Lower leg skin (tissue), 4 donors: ENCODE measurements around the gene POC1B. TPM values are rescaled to one million over a fixed set of nuclear protein-coding genes. Genes with fewer than 3 reads are reported as not detected.

ENCODE experiments used
- DNase-seq, 2 donors: peaks; one replicate each; pipeline ENCODE4 v3.0.0-alpha.2; 2019; ENCODE audit warnings: low spot score in 2 of 2
- H3K4me3 ChIP-seq: fragments of 200-600 bp; sonication (generic); 2 replicates; pipeline ENCODE4 v1.5.1; 2017; ENCODE audit warnings: mild to moderate bottlenecking, low read depth; ENCODE audit not compliant: poor library complexity, severe bottlenecking
- CTCF ChIP-seq, 3 donors: fragments of 450-650 bp; IDR thresholded peaks; one replicate each; pipeline ENCODE4 v1.5.1; 2016; ENCODE audit warnings: antibody characterized with exemption in 3 of 3, mild to moderate bottlenecking in 3 of 3, moderate library complexity in 2 of 3
- POLR2A ChIP-seq, 2 donors: fragments of 450-650 bp; IDR thresholded peaks; one replicate each; pipeline ENCODE4 v1.6.1; 2016 to 2017; ENCODE audit warnings: antibody characterized with exemption in 2 of 2, mild to moderate bottlenecking in 1 of 2, moderate library complexity in 1 of 2
- WGBS, 2 donors: methylation state at CpG; one replicate each; pipeline ENCODE4 v1.1.5; 2018; 5-methylcytosine and 5-hydroxymethylcytosine counted together
- intact Hi-C: fragments of 100-400 bp; cut with DNase I; formaldehyde crosslinking; loops from one replicate; pipeline ENCODE4 v1.15.0; 2023; ENCODE audit warnings: low total_unique reads
- total RNA-seq, 4 donors: library from RNA; depleted of rRNA; stranded (reverse); fragments of >200 nt; gene quantifications; one replicate each; pipeline ENCODE4 v1.1.0, GENCODE V29; 2016

The POC1B gene
- total RNA-seq, 4 donors from 2014 or later = 10.5 to 15.9 (median 14.7) TPM

- no peak overlapping the region for H3K4me3 ChIP-seq
- DNase-seq = peak in 1 of 2 donors; percentile 63
- WGBS, 2 donors = 12 to 13% methylated on average over 6 of the region's 6 CpGs
- intact Hi-C loops = no loop called here
- no peak for TF ChIP-seq POLR2A (IDR thresholded peaks at IDR 0.05)
- no peak for TF ChIP-seq CTCF (IDR thresholded peaks at IDR 0.05)
Observed at GRCh38 chr12:89542912-89543592, 17.2 kb upstream of the POC1B start.

GRCh38 chr12:89542236-89542635, 16.4 kb upstream of the POC1B start:
- no peak for DNase-seq
- intact Hi-C loops = no loop called here
- 89 to 98% methylated on average over 2 of the region's 2 CpGs for WGBS, 2 donors
- TF ChIP-seq POLR2A (IDR thresholded peaks at IDR 0.05) (no peak), CTCF (IDR thresholded peaks at IDR 0.05) (no peak)
- H3K4me3 ChIP-seq = no peak overlapping the region

- H3K4me3 ChIP-seq = no peak overlapping the region
- TF ChIP-seq POLR2A (IDR thresholded peaks at IDR 0.05) (no peak), CTCF (IDR thresholded peaks at IDR 0.05) (no peak)
- DNase-seq = no peak
- WGBS, 2 donors = 91 to 95% methylated on average over 3 of the region's 3 CpGs
- intact Hi-C loops = no loop called here
Observed at GRCh38 chr12:89540586-89540985, 14.7 kb upstream of the POC1B start.

- no peak overlapping the region for H3K4me3 ChIP-seq
- 70 to 76% methylated on average over 5 of the region's 5 CpGs for WGBS, 2 donors
- DNase-seq = no peak
- no peak for TF ChIP-seq CTCF (IDR thresholded peaks at IDR 0.05)
- no peak for TF ChIP-seq POLR2A (IDR thresholded peaks at IDR 0.05)
- intact Hi-C loops = no loop called here
Observed at GRCh38 chr12:89539426-89540223, 13.8 kb upstream of the POC1B start.

GRCh38 chr12:89538897-89539296, 13.1 kb upstream of the POC1B start:
- intact Hi-C loops = no loop called here
- no peak for TF ChIP-seq CTCF (IDR thresholded peaks at IDR 0.05)
- 91 to 97% methylated on average over 4 of the region's 4 CpGs for WGBS, 2 donors

More at GRCh38 chr12:89538897-89539296, 13.1 kb upstream of the POC1B start:
- H3K4me3 ChIP-seq = no peak overlapping the region
- no peak for DNase-seq
